Activated naive CD4-positive, alpha-beta T cell treated with anti-CD3 and anti-CD28 coated beads, Interleukin-2, amount 10 ng/mL, durations not matched to agents 7 days and 5 days (primary cell): ENCODE data around the gene SOSTDC1.
"Not testable (repeated sequence)": the region's sequence is repeated elsewhere in the genome, so short reads cannot be mapped to it uniquely, and the experiment has no call there.

ENCODE experiments used
- CTCF ChIA-PET: fragments of 350-600 bp; sonication (Branson Sonifier 250); formaldehyde crosslinking; loops from one replicate; lab custom pipeline; 2021; ENCODE audit warnings: antibody characterized with exemption; lab: Charles Lee
- DNase-seq: peaks from one replicate; pipeline ENCODE4 v3.0.0-alpha.2; 2020
- H3K27ac Mint-ChIP-seq: one replicate; pipeline ENCODE4 v1.8.0; 2021; ENCODE audit warnings: mild to moderate bottlenecking, moderate library complexity, mixed read lengths
- H3K27me3 Mint-ChIP-seq: one replicate; pipeline ENCODE4 v1.8.0; 2021; ENCODE audit warnings: mild to moderate bottlenecking, mixed read lengths
- H3K36me3 Mint-ChIP-seq: one replicate; pipeline ENCODE4 v1.8.0; 2021; ENCODE audit warnings: mixed read lengths
- H3K4me1 Mint-ChIP-seq: one replicate; pipeline ENCODE4 v1.8.0; 2021; ENCODE audit warnings: mixed read lengths
- H3K4me3 Mint-ChIP-seq: one replicate; pipeline ENCODE4 v1.8.0; 2021; ENCODE audit warnings: mild to moderate bottlenecking, moderate library complexity, mixed read lengths
- H3K9me3 Mint-ChIP-seq: one replicate; pipeline ENCODE4 v1.8.0; 2021; ENCODE audit warnings: mixed read lengths

SOSTDC1 gene

DNA sequence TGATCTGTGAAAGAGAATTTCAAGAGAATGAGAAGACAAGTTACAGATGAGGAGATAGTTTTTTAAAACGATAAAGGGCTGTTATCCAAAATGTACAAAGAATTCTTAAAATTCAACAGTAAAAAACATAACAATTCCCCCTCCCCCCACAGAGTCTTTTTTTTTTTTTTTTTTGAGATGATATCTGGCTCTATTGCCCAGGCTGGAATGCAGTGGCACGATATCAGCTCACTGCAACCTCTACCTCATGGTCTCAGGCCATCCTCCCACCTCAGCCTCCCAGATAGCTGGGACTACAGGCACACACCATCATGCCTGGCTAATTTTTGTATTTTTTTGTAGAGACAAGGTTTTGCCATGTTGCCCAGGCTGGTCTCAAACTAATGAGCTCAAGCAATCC lies 21.7 kb downstream of the SOSTDC1 start:
- not testable (repeated sequence) for H3K27ac Mint-ChIP-seq, DNase-seq, H3K4me3 Mint-ChIP-seq, H3K9me3 Mint-ChIP-seq, H3K27me3 Mint-ChIP-seq, H3K4me1 Mint-ChIP-seq, H3K36me3 Mint-ChIP-seq
- CTCF ChIA-PET = interaction anchor here (0.7 kb wide), 1 partner anchor 48 kb away, joined by 4 read pairs; no protein-coding TSS in a partner anchor

DNA sequence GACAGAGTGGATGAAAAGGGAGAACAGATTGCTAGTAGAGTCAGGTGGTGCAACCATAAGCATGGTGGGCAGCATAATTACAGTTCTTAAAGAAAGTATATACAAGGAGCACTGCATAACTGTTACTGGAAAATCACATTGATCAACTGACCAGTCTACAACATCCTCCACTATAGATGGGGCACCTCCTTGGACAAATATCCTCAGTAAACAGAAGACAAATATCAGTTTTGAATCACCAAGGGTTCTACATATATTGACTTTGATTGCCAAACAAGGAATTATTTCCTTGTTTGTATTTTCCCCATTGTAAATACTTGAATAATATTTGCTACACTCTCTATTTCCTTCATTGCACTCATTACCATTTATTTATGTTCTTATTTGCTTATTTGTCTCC lies 26.6 kb downstream of the SOSTDC1 start:
- no peaks in the 10 kb centered on the region for H3K4me1 Mint-ChIP-seq
- H3K36me3 Mint-ChIP-seq = no peaks in the 10 kb centered on the region
- no peak for DNase-seq
- no peaks in the 10 kb centered on the region for H3K27me3 Mint-ChIP-seq
- H3K4me3 Mint-ChIP-seq = no peak overlapping the region
- no peak overlapping the region for H3K27ac Mint-ChIP-seq
- CTCF ChIA-PET = no interaction called here
- no peaks in the 10 kb centered on the region for H3K9me3 Mint-ChIP-seq

DNA sequence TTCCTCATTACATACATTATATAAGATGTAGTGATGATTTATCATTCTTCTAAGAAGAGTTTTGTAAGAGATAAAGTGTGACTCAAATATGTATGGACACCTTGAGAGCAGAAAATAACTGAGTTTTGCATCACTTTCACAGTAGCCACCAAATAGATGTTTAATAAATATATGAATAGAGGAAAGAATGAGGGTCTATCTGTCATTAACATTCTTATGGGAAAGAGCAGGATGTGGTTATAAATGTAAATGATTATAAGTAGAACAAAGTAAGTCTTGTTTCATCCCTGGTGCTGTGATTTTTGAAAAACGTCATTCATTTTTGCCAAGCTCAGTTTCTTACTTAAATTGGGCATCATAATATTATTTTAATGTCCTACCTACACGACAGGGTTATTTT lies 29.2 kb downstream of the SOSTDC1 start:
- Mint-ChIP-seq H3K27me3 (no peaks in the 10 kb centered on the region), H3K4me3 (no peak overlapping the region), H3K27ac (no peak overlapping the region), H3K36me3 (no peaks in the 10 kb centered on the region), H3K4me1 (no peaks in the 10 kb centered on the region), H3K9me3 (no peaks in the 10 kb centered on the region)
- DNase-seq = no peak
- CTCF ChIA-PET = interaction anchor here (0.6 kb wide), 1 partner anchor 260 kb away, joined by 3 read pairs; no protein-coding TSS in a partner anchor

GRCh38 chr7:16433568-16434122 lies 31.9 kb downstream of the SOSTDC1 start:
- CTCF ChIA-PET = interaction anchor here (0.9 to 6.6 kb wide), 6 partner anchors 13 to 487 kb away, joined by 3 to 63 read pairs (median 3); partner anchors contain the start of gene CRPPA
- H3K9me3 Mint-ChIP-seq = no peaks in the 10 kb centered on the region
- H3K27me3 Mint-ChIP-seq = no peaks in the 10 kb centered on the region
- DNase-seq = no peak
- no peak overlapping the region for H3K27ac Mint-ChIP-seq
- no peaks in the 10 kb centered on the region for H3K36me3 Mint-ChIP-seq
- H3K4me3 Mint-ChIP-seq = no peak overlapping the region
- no peaks in the 10 kb centered on the region for H3K4me1 Mint-ChIP-seq

- Mint-ChIP-seq H3K4me3 (no peak overlapping the region), H3K36me3 (no peaks in the 10 kb centered on the region), H3K4me1 (no peaks in the 10 kb centered on the region), H3K9me3 (no peaks in the 10 kb centered on the region), H3K27me3 (no peaks in the 10 kb centered on the region), H3K27ac (no peak overlapping the region)
- DNase-seq = no peak
- CTCF ChIA-PET = interaction anchor here (1.3 to 6.6 kb wide), 5 partner anchors 12 to 140 kb away, joined by 3 to 63 read pairs (median 4); partner anchors contain the start of gene CRPPA
Observed at GRCh38 chr7:16432425-16432731, 33.2 kb downstream of the SOSTDC1 start.

DNA sequence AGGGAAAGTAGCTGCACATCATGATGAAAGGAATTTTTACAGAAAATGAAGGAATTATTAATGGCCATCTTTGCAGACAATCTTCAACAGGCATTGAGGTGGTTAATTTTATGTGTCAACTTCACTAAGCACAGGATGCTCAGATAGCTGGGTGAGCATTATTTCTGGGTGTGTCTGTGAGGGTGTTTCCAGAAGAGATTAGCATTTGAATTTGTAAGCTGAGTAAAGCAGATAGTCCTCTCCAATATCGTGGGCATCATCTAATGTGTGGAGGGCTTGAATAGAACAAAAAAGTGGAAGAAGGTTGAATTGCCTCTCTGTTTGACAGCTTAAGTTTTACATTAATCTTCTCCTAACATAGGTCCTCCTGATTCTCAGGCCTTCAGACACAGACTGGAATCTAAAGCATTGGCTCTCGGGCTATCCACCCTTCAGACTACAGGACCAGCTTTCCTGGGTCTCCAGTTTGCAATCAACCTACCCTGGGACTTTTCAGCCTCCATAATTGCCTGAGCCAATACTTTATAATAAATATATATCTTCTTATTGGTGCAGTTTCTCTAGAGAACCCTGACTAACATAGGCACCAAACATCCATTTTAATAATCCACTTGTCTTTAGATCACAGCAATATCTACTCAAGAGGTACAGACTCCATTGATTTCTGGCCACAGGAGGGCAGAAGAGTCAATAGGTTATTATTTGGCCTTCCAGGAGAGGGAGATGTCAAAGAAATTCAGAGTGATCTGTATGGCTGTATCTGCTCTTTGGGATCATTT lies 33.7 kb downstream of the SOSTDC1 start:
- CTCF ChIA-PET = interaction anchor here (0.8 to 6.6 kb wide), 5 partner anchors 11 to 133 kb away, joined by 3 to 63 read pairs (median 4); partner anchors contain the start of gene CRPPA
- no peak overlapping the region for H3K4me3 Mint-ChIP-seq
- no peaks in the 10 kb centered on the region for H3K36me3 Mint-ChIP-seq
- H3K27me3 Mint-ChIP-seq = no peaks in the 10 kb centered on the region
- no peaks in the 10 kb centered on the region for H3K9me3 Mint-ChIP-seq
- peak; percentile 43 for DNase-seq
- no peaks in the 10 kb centered on the region for H3K4me1 Mint-ChIP-seq
- H3K27ac Mint-ChIP-seq = no peak overlapping the region

DNA sequence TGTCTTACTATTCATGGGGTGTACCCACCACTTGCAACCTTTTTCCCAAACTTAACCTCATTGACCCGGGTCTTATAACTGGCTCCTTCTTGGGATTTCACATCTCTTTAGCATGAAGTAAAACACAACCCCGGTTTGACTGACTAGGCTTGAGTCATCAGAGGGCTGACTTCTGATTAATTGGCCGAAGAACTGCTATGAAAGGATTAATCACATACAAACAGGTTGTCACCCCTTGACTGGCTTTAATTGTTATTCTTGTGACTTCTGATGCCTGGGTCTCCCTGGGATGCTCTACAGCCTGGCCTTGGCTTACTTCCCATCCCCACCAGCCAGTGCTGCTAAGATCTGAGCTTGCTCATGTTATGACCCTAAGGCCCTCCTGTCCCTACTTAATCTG lies 35.4 kb downstream of the SOSTDC1 start:
- Mint-ChIP-seq H3K27ac (no peak overlapping the region), H3K9me3 (no peaks in the 10 kb centered on the region), H3K36me3 (no peaks in the 10 kb centered on the region), H3K4me1 (no peaks in the 10 kb centered on the region), H3K4me3 (no peak overlapping the region), H3K27me3 (no peaks in the 10 kb centered on the region)
- no peak for DNase-seq
- CTCF ChIA-PET = interaction anchor here (6.6 kb wide), 1 partner anchor 135 kb away, joined by 63 read pairs; no protein-coding TSS in a partner anchor

DNA sequence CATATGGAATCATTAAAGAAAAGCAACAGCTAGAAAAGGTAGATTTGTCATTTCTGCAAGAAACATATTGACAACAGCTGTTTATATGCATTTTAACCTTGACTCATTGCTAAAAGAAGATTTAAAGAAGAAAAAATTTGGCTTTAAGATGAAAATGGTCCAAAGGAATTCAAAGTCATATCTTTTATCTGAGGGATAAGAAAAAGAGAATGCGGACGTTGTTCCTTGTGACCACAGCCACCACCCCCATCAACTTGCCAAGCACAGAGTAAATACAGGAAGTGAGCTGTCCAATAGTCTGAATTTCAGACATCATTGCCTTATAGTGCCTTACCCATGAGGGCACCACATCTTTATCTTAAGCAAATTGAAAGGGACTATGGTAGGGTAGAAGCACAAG lies 36.9 kb downstream of the SOSTDC1 start:
- CTCF ChIA-PET = interaction anchor here (6.6 kb wide), 1 partner anchor 136 kb away, joined by 63 read pairs; no protein-coding TSS in a partner anchor
- no peaks in the 10 kb centered on the region for H3K9me3 Mint-ChIP-seq
- no peaks in the 10 kb centered on the region for H3K4me1 Mint-ChIP-seq
- no peaks in the 10 kb centered on the region for H3K27me3 Mint-ChIP-seq
- DNase-seq = no peak
- no peaks in the 10 kb centered on the region for H3K36me3 Mint-ChIP-seq
- H3K27ac Mint-ChIP-seq = no peak overlapping the region
- no peak overlapping the region for H3K4me3 Mint-ChIP-seq

- H3K27me3 Mint-ChIP-seq = no peaks in the 10 kb centered on the region
- no peak overlapping the region for H3K4me3 Mint-ChIP-seq
- H3K9me3 Mint-ChIP-seq = no peaks in the 10 kb centered on the region
- H3K4me1 Mint-ChIP-seq = no peaks in the 10 kb centered on the region
- no peak overlapping the region for H3K27ac Mint-ChIP-seq
- no peaks in the 10 kb centered on the region for H3K36me3 Mint-ChIP-seq
- CTCF ChIA-PET = interaction anchor here (0.6 to 6.6 kb wide), 2 partner anchors 23 to 137 kb away, joined by 3 to 63 read pairs; no protein-coding TSS in a partner anchor
- DNase-seq = no peak
Observed at GRCh38 chr7:16428182-16428581, 37.4 kb downstream of the SOSTDC1 start.

- no peak for DNase-seq
- H3K9me3 Mint-ChIP-seq = peaks cover under 1% of the 10 kb centered on the region
- H3K27me3 Mint-ChIP-seq = no peaks in the 10 kb centered on the region
- peaks cover 1% of the 10 kb centered on the region for H3K36me3 Mint-ChIP-seq
- H3K4me1 Mint-ChIP-seq = peaks cover 26% of the 10 kb centered on the region
- no peak overlapping the region for H3K27ac Mint-ChIP-seq
- no peak overlapping the region for H3K4me3 Mint-ChIP-seq
- CTCF ChIA-PET = interaction anchor here (2.4 kb wide), 1 partner anchor 141 kb away, joined by 11 read pairs; no protein-coding TSS in a partner anchor
Observed at GRCh38 chr7:16423761-16424160, 41.8 kb downstream of the SOSTDC1 start.

DNA sequence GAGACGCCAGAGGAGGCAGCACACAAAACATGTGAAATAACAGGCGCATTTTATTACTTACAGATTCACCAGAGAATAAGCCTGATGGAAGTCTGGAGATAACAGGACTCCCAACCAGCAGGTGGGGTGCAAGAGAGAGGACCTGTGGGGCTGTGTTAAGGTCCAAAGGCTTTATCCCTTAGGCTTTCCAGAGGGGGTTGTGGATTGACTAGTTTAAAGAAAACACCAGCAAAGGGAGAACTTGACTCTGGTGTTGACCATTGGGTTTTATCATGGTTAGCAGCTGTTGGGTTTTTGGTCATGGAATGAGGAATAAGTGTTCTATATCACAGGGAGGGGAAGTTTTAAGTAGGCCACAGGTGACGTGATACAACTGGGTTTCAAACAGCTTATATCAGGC lies 42.6 kb downstream of the SOSTDC1 start:
- Mint-ChIP-seq H3K4me3 (no peak overlapping the region), H3K4me1 (peaks cover 31% of the 10 kb centered on the region), H3K36me3 (peaks cover 2% of the 10 kb centered on the region), H3K9me3 (peaks cover 7% of the 10 kb centered on the region), H3K27ac (no peak overlapping the region), H3K27me3 (no peaks in the 10 kb centered on the region)
- CTCF ChIA-PET = interaction anchor here (2.4 kb wide), 1 partner anchor 142 kb away, joined by 11 read pairs; no protein-coding TSS in a partner anchor
- no peak for DNase-seq

GRCh38 chr7:16422103-16422435 lies 43.5 kb downstream of the SOSTDC1 start:
- peaks cover 31% of the 10 kb centered on the region for H3K4me1 Mint-ChIP-seq
- peak overlapping the region; percentile 68 for H3K4me3 Mint-ChIP-seq
- peak overlapping the region; percentile 84 for H3K27ac Mint-ChIP-seq
- DNase-seq = no peak
- no peaks in the 10 kb centered on the region for H3K27me3 Mint-ChIP-seq
- CTCF ChIA-PET = interaction anchor here (2.4 kb wide), 1 partner anchor 143 kb away, joined by 12 read pairs; no protein-coding TSS in a partner anchor
- H3K9me3 Mint-ChIP-seq = peaks cover 7% of the 10 kb centered on the region
- peaks cover 2% of the 10 kb centered on the region for H3K36me3 Mint-ChIP-seq

DNA sequence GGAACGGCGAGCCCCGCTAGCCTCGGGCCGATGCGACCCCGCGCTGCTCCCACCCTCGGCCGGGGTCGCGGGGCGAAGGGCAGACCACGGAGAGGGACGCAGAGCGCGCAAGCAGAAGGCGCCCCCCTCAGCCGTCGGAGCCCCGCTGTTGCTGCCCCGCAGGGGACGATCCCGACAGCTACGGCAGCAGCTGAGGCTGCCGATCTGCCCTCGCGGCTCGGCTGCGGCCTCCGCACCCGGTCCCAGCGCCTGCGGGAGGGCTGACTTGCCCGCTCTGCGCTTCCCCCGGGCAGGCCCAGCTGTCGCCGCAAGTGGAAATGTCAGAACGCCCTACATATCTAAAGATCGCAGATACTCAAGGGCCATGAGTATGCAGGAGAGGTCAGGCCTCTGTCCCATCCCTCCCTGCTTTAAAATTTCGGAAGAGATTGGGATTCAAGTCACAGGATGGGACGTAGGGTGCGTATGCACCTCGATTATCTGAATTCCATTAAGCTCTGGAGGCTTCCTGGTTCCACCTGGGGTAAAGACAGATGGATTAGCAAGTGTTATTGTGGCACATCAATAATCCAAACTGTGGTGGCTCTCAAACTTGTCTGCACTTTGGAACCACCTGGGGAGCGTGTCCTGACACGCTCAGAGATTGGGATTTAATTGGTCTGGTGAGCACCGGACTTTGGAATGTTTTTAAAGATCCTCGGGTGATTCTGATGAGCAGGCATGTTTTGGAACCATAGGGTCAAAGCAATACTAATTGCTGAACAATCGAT lies 44.0 kb downstream of the SOSTDC1 start, which contains the start of gene CRPPA:
TSS of gene CRPPA (minus strand) at position 206 of the 770 bp plus-strand sequence. CDS start 216 bp downstream, outside the sequence.
- Mint-ChIP-seq H3K9me3 (peaks cover 7% of the 10 kb centered on the region), H3K27me3 (no peaks in the 10 kb centered on the region)

More for the DNA sequence above, 44.0 kb downstream of the SOSTDC1 start, which contains the start of gene CRPPA:
- Mint-ChIP-seq H3K4me1 (peaks cover 31% of the 10 kb centered on the region), H3K4me3 (peak within 1 kb of the TSS; percentile 79), H3K27ac (peak within 1 kb of the TSS; percentile 95), H3K36me3 (peaks cover 2% of the 10 kb centered on the region)
- peak; percentile 50 for DNase-seq
- CTCF ChIA-PET = interaction anchor here (1.2 to 2.4 kb wide), 3 partner anchors 10 to 143 kb away, joined by 3 to 12 read pairs (median 8); no protein-coding TSS in a partner anchor
